Activated CD4-positive, CD25-positive, alpha-beta regulatory T cell treated with anti-CD3 and anti-CD28 coated beads, Interleukin-2, amount 50 U/mL, for 24 hours (primary cell): ENCODE results near the gene NPAS2.

Experiments used
- ATAC-seq, 2 donors: fragments of 150-1000 bp; cut with Tn5 transposase; one replicate each; pipeline ENCODE4 v1.10.0; 2021; ENCODE audit warnings: mild to moderate bottlenecking in 1 of 2, moderate library complexity in 1 of 2

NPAS2 gene

GRCh38 chr2:100822587-100823248 lies 2.8 kb downstream of the NPAS2 start:
- no peak for ATAC-seq

GRCh38 chr2:100823665-100824438 lies 3.9 kb downstream of the NPAS2 start:
- ATAC-seq: no peak

- no peak for ATAC-seq
Measured at GRCh38 chr2:100824842-100825241, 4.9 kb downstream of the NPAS2 start.

- ATAC-seq: no peak
Measured at GRCh38 chr2:100826494-100826893, 6.6 kb downstream of the NPAS2 start.

- ATAC-seq: no peak
Measured at GRCh38 chr2:100831158-100831750, 11.3 kb downstream of the NPAS2 start.

GRCh38 chr2:100831831-100832230 lies 11.9 kb downstream of the NPAS2 start:
- ATAC-seq: no peak

- ATAC-seq: no peak
Measured at GRCh38 chr2:100832885-100833284, 12.9 kb downstream of the NPAS2 start.

- ATAC-seq: no peak
Measured at GRCh38 chr2:100833331-100833730, 13.4 kb downstream of the NPAS2 start.

GRCh38 chr2:100834221-100834620 lies 14.3 kb downstream of the NPAS2 start:
- ATAC-seq: no peak

GRCh38 chr2:100835006-100835659 lies 15.2 kb downstream of the NPAS2 start:
- ATAC-seq: no peak

GRCh38 chr2:100840519-100840918 lies 20.6 kb downstream of the NPAS2 start:
- no peak for ATAC-seq

GRCh38 chr2:100842241-100842922 lies 22.4 kb downstream of the NPAS2 start:
- no peak for ATAC-seq

- ATAC-seq: no peak
Measured at GRCh38 chr2:100844514-100844913, 24.6 kb downstream of the NPAS2 start.

- no peak for ATAC-seq
Measured at GRCh38 chr2:100845141-100845991, 25.4 kb downstream of the NPAS2 start.

- ATAC-seq: no peak
Measured at GRCh38 chr2:100846716-100847115, 26.8 kb downstream of the NPAS2 start.

GRCh38 chr2:100852447-100852846 lies 32.5 kb downstream of the NPAS2 start:
- ATAC-seq: no peak

- no peak for ATAC-seq
Measured at GRCh38 chr2:100852999-100853908, 33.3 kb downstream of the NPAS2 start.

- no peak for ATAC-seq
Measured at GRCh38 chr2:100853909-100854810, 34.2 kb downstream of the NPAS2 start.

GRCh38 chr2:100855084-100855483 lies 35.1 kb downstream of the NPAS2 start:
- no peak for ATAC-seq

- ATAC-seq: no peak
Measured at GRCh38 chr2:100855606-100856005, 35.7 kb downstream of the NPAS2 start.
